Large intestine (tissue), 3 donors: Measurements from ENCODE around the gene PRKAR1B. TPM values are rescaled to one million over a fixed set of nuclear protein-coding genes. Genes with fewer than 3 reads are reported as not detected.
A peak's percentile ranks its signal among the peaks of the same experiment; 100 is the strongest.

ENCODE experiments used
- DNase-seq, 2 donors: peaks; one replicate each; pipeline versions ENCODE4 v3.0.0 to v3.0.0-alpha.2; 2013
- H3K27ac ChIP-seq: one replicate; pipeline ENCODE4 v1.5.1; 2013; ENCODE audit warnings: low read length
- H3K27me3 ChIP-seq: 2 replicates; pipeline ENCODE4 v1.6.1; 2013; ENCODE audit warnings: low read length; ENCODE audit not compliant: control insufficient read depth, insufficient read depth
- H3K36me3 ChIP-seq: 2 replicates; pipeline ENCODE4 v1.6.1; 2013; ENCODE audit warnings: low read length; ENCODE audit not compliant: control insufficient read depth, insufficient read depth
- H3K4me1 ChIP-seq: one replicate; pipeline ENCODE4 v1.6.1; 2013; ENCODE audit warnings: low read length; ENCODE audit not compliant: control insufficient read depth, insufficient read depth
- H3K4me3 ChIP-seq: one replicate; pipeline ENCODE4 v1.5.1; 2013; ENCODE audit warnings: low read length
- H3K9me3 ChIP-seq: one replicate; pipeline ENCODE4 v1.6.1; 2013; ENCODE audit warnings: mild to moderate bottlenecking, low read depth, low read length, moderate library complexity; ENCODE audit not compliant: control insufficient read depth
- WGBS: methylation state at CpG from one replicate; pipeline ENCODE4 v1.1.5; 2013; ENCODE audit warnings: low lambda C conversion rate; ENCODE audit not compliant: insufficient coverage; 5-methylcytosine and 5-hydroxymethylcytosine counted together
- polyA plus RNA-seq: library from polyadenylated mRNA; unstranded; fragments of 120-200 nt; gene quantifications from one replicate; pipeline ENCODE4 v1.2.1, GENCODE V29; 2013

PRKAR1B gene
- polyA plus RNA-seq, 1 donor, result 34.8 TPM

DNA sequence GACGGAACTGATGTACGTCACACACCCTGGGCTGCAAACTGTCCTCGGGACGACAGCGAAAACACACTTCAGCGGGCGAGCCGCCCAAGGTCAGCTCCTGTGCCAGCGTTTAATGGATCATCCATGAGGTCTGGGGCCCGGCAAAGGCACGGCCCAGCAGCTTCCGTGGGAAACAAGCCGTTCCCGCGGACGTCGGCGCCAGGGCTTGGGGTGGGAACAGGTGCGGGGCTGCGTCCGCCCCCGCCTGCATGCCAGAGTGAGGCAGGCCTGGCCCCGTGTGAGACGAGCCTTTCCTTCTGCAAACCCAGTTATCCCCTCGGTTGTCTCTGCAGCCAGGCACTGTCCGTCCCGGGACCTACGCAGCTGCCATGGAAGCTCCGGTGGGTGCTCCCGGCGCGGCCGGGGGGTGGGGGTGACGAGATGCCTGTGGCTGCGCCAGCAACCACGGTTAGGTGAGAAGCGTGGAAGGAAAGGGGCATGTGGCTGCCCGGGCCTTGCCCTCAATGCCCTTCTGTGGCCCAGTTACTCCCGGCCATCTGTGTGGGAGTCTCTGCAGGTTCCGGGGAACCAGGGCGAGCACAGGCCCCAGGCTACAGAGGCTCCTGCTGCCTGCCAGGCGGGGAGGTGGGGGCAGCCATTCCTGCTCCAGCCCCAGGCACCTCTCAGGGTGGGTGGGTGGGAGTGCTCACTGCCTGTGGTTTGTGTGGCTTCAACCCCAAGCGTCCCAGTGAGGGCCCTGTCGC is 165.3 kb downstream of the PRKAR1B start:
- H3K27ac ChIP-seq, result no peak overlapping the region
- H3K36me3 ChIP-seq, result peaks cover 6% of the 10 kb centered on the region
- H3K9me3 ChIP-seq, result peaks cover 8% of the 10 kb centered on the region
- no CpG with 5 or more reads among the region's 44 CpGs for WGBS
- H3K27me3 ChIP-seq, result no peaks in the 10 kb centered on the region
- H3K4me3 ChIP-seq, result no peak overlapping the region
- peak; percentile 37 to 56 for DNase-seq
- H3K4me1 ChIP-seq, result peaks cover 13% of the 10 kb centered on the region

DNA sequence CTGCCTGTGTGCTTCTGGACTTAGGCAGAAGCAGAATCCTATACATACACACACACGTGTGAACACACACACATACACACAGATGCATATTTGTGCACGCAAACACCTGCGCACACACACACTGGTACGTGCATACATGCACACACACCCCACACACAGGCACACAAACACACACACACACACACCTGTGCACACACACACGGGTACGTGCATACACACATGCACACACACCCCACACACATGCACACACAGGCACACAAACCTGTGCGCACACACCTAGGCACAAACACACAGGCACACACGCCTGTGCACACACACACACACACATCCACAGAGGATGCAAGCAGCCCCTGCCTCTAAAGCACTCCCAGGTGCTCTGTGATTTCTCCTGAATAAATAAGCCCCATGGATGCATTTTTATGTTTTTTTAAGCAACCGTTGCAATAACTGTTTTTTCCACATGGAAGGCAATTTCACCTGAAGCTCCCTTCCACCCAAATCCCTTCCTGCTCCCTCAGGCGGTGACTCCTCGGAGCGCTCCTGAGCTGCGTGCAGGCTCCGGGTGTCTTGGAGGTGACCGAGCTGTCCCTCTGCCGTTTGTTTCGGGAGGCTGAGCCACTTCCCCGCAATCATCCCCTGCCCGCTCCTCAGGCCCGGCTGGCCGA is 166.0 kb downstream of the PRKAR1B start:
- WGBS, result 67% methylated on average over 1 of the region's 21 CpGs
- H3K27me3 ChIP-seq, result no peaks in the 10 kb centered on the region
- H3K9me3 ChIP-seq, result peaks cover 9% of the 10 kb centered on the region
- DNase-seq, result no peak
- H3K4me3 ChIP-seq, result no peak overlapping the region
- peaks cover 6% of the 10 kb centered on the region for H3K36me3 ChIP-seq
- H3K4me1 ChIP-seq, result peaks cover 13% of the 10 kb centered on the region
- no peak overlapping the region for H3K27ac ChIP-seq

DNA sequence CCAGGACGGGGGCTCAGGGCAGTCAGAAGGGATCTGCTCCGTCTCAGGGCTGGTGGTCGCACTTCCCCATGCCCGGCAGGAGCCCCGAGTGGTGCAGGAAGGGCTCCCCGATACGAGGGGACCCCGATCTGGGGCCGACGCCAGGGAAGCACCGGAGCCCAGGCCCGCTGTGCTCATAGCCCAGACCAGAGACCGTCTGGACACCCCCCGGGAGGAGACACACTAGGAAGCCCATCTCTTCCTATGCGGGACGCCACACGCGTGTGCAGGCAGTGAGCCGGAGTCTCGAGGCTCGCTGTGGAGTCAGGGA is 167.7 kb downstream of the PRKAR1B start:
- Histone ChIP-seq H3K27ac (no peak overlapping the region), H3K9me3 (peaks cover 11% of the 10 kb centered on the region), H3K27me3 (no peaks in the 10 kb centered on the region), H3K4me3 (no peak overlapping the region), H3K36me3 (peaks cover 7% of the 10 kb centered on the region), H3K4me1 (peaks cover 13% of the 10 kb centered on the region)
- DNase-seq, result no peak
- no CpG with 5 or more reads among the region's 21 CpGs for WGBS

DNA sequence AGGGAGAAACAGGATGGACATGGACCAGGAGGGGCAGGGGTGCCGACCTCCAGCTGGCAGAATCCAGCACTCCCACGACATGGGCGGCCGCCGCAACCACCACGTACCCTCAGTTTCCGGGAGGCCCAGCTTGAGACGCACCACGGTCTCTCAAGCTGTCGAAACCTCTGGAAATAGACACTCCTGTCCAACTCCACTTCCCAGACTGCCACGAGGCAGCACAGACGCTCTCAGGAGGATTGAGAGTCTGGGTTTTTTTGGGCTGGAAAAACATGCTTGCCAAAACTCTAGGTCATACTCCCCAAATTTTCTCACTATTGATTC is 169.6 kb downstream of the PRKAR1B start:
- WGBS, result no CpG with 5 or more reads among the region's 12 CpGs
- Histone ChIP-seq H3K36me3 (peaks cover 7% of the 10 kb centered on the region), H3K4me1 (peaks cover 29% of the 10 kb centered on the region), H3K9me3 (peaks cover 11% of the 10 kb centered on the region), H3K27ac (no peak overlapping the region), H3K4me3 (no peak overlapping the region), H3K27me3 (no peaks in the 10 kb centered on the region)
- DNase-seq, result no peak

DNA sequence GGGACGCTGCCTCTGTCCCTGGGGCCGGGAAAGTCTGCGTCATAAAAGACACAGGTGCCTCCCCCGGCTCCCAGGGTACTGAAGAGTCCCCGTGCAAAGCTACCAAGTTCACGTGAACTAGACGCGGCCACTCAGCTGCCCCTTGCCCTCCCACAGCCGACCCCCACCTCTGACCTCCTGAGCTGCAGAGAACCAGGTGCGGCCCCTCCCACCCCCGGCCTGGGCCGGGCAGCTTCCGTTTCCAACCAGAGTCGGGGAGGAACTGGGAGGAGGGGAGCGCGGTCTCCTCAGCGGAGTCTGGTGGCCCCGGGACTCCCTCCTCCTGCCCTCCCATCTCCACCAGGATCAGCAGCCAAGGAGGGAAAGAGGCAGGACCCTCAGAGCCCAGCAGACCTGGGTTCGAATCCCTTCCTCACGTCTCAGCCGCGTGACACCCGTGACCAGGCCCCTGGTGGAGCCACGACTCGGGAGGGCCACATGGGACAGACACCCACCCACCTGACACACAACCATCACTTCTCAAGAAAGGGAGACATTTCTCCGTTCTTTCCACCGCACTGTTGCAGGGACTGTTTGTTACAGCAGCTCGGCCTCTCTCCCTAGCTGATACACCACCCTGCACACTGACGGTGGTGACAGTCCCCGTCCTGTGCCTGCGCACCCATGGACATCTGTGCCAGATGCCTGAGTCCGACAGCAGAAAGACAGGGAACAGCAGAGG is 170.1 kb downstream of the PRKAR1B start:
- Histone ChIP-seq H3K27ac (no peak overlapping the region), H3K36me3 (peaks cover 7% of the 10 kb centered on the region)
- WGBS, result no CpG with 5 or more reads among the region's 32 CpGs

DNA sequence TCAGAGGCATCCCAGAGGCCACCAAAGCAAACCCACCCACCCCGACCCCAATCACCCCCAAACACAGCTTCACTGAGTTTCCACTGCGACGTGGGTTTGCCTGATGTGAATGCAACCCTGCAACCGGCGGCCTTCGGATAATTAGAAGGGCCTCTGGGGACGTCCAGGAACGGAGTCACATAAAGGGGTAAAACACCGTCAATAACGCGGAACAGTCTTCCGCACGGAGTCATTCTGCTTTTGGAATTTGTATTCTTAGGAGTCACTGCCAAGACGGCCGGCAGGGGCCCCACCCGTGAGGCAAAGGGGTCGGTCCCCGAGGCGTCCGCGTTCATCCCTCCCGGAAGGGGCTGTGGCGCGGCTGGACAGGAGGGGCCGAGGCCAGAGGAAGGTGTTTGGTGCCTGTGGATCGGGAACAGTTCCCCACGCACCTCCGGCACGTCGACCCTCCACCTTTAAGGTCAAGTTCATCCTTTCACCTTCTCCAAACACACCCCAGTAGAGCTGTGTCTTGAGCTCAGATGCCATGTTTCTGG is 170.7 kb downstream of the PRKAR1B start:
- no CpG with 5 or more reads among the region's 30 CpGs for WGBS

More for the DNA sequence above, 170.1 kb downstream of the PRKAR1B start:
- H3K4me1 ChIP-seq, result peaks cover 31% of the 10 kb centered on the region
- H3K4me3 ChIP-seq, result no peak overlapping the region
- DNase-seq, result no peak
- no peaks in the 10 kb centered on the region for H3K27me3 ChIP-seq
- H3K9me3 ChIP-seq, result peaks cover 11% of the 10 kb centered on the region

DNA sequence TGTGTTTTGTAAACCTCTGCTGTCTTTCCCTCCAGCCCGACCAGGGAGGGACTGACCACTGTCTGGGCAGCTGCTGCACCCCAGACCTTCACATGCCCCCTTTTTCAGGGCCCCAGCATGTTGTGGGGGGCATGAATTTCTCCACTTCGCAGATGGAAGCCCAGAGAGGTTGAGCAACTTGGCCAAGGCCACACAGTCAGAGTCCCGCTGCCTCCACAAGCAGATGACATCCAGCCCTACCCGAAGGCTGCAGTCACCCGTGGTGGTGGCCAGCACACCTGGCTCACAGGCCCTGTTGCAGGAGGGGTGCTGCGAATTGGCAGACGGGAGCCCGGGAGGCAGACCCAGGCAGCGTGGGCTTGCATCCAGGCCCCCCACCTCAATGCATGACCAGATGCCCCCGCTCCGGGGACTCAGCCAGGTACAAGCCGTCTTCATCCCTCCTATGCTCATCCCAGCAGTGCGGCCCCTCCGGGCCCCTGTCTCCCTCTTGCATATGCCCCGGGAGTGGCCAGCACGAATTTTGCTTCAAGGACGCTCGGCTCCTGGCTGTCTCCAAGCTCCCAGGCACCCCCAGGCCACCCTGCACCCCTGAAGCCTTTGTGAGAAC is 171.4 kb downstream of the PRKAR1B start:
- DNase-seq, result no peak
- H3K27ac ChIP-seq, result no peak overlapping the region
- H3K4me3 ChIP-seq, result no peak overlapping the region
- peaks cover 10% of the 10 kb centered on the region for H3K36me3 ChIP-seq
- H3K27me3 ChIP-seq, result no peaks in the 10 kb centered on the region
- no CpG with 5 or more reads among the region's 18 CpGs for WGBS
- H3K4me1 ChIP-seq, result peaks cover 18% of the 10 kb centered on the region
- H3K9me3 ChIP-seq, result peaks cover 15% of the 10 kb centered on the region

More for the DNA sequence above, 170.7 kb downstream of the PRKAR1B start:
- Histone ChIP-seq H3K27me3 (no peaks in the 10 kb centered on the region), H3K4me1 (peaks cover 24% of the 10 kb centered on the region), H3K27ac (no peak overlapping the region), H3K4me3 (no peak overlapping the region), H3K36me3 (peaks cover 7% of the 10 kb centered on the region), H3K9me3 (peaks cover 11% of the 10 kb centered on the region)
- DNase-seq, result no peak

DNA sequence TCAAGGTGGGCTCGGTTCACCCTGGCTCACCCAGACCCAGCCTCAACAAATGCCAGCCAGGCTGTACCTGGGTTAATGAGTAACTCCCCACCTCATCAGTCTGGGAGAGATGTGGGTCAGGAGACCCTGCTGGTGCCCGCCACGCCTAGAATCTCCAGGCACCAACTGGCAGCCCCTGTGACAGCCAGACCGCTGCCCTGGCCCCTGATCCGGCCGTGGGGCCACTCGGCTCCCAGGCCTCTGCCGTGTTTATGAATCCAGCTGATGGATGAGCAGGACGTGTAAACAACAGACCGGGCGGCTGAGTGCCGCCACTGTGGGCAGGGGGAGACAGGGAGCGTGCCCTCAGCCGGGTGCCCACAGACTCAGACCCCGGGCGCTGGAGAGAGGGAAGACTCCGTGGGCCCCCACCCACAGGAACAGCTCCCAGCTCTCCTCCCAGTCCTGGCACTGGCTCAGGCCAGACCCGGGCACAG is 173.4 kb downstream of the PRKAR1B start:
- H3K27me3 ChIP-seq, result no peaks in the 10 kb centered on the region
- H3K4me3 ChIP-seq, result peak overlapping the region; percentile 5
- no CpG with 5 or more reads among the region's 18 CpGs for WGBS
- H3K9me3 ChIP-seq, result peaks cover 20% of the 10 kb centered on the region
- peak; percentile 37 to 75 for DNase-seq
- H3K4me1 ChIP-seq, result peaks cover 31% of the 10 kb centered on the region
- H3K27ac ChIP-seq, result peak overlapping the region; percentile 55
- H3K36me3 ChIP-seq, result peaks cover 14% of the 10 kb centered on the region

DNA sequence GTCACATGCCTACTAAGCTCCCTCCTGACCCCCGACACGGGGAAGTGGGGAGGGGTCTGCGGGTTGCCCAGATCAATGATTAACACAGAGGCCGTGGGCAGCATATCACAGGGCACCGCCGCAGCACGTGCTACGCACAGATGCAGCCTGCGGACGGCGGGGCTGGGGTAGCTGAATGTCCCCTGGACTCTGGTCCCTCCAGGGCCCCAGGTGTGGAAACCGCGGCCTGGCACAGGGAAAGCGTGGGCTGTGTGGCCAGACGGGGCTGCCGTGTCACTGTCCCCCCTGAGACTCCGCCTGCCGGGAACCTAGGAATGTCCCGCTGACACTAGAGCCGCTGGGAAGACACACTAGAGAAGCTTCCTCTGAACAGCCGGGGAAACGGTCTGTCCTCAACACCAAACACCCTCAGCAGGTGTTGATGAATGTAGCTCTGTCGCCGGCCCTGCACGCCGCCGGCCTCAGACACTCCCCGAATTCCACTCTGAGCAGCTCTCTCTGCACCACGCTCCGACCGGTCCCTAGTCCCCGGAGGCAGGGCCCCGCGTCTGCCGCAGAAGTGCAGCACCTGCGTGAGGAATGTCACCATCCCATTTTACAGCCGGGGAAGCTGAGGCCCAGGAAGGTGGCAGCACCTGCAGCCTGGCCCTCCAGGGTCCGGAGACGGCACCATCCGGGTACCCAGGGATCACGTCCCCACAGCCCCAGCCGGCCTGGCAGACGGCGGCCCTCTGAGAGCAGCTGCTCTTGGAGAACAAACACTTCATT is 174.0 kb downstream of the PRKAR1B start:
- H3K36me3 ChIP-seq, result peaks cover 14% of the 10 kb centered on the region
- H3K27ac ChIP-seq, result peak overlapping the region; percentile 55

More for the DNA sequence above, 174.0 kb downstream of the PRKAR1B start:
- peaks cover 20% of the 10 kb centered on the region for H3K9me3 ChIP-seq
- H3K27me3 ChIP-seq, result no peaks in the 10 kb centered on the region
- H3K4me3 ChIP-seq, result peak overlapping the region; percentile 5
- peaks cover 37% of the 10 kb centered on the region for H3K4me1 ChIP-seq
- WGBS, result no CpG with 5 or more reads among the region's 44 CpGs
- peak; percentile 72 to 88 for DNase-seq
